Lung (tissue), 12 donors: ENCODE measurements around the gene ZNF839. TPM values are rescaled to one million over a fixed set of nuclear protein-coding genes. Genes with fewer than 3 reads are reported as not detected.

ENCODE experiments used
- ATAC-seq: fragments of 200-7000 bp; cut with Tn5 transposase; one replicate; pipeline ENCODE4 v1.9.1; 2020; ENCODE audit warnings: moderate number of reproducible peaks; ENCODE audit not compliant: insufficient read depth, low FRiP score
- DNase-seq, 3 donors: peaks; one replicate each; pipeline ENCODE4 v3.0.0-alpha.2; 2013 to 2017
- H3K27ac ChIP-seq, 2 donors: one replicate each; pipeline ENCODE4 v1.5.1; 2013; ENCODE audit warnings: mild to moderate bottlenecking in 2 of 2, moderate library complexity in 2 of 2, control low read depth in 1 of 2, inconsistent platforms in 1 of 2, low read depth in 1 of 2, low read length in 1 of 2
- H3K27me3 ChIP-seq, 3 donors: one replicate each; pipeline ENCODE4 v1.5.1; 2013; ENCODE audit warnings: low read length in 2 of 3; ENCODE audit not compliant: control insufficient read depth in 3 of 3, insufficient read depth in 3 of 3
- H3K36me3 ChIP-seq, 4 donors: one replicate each; pipeline ENCODE4 v1.5.1; 2013; ENCODE audit warnings: low read length in 4 of 4, mild to moderate bottlenecking in 1 of 4, moderate library complexity in 1 of 4; ENCODE audit not compliant: control insufficient read depth in 4 of 4, insufficient read depth in 4 of 4
- H3K4me1 ChIP-seq, 5 donors: one replicate each; pipeline ENCODE4 v1.5.1; 2013; ENCODE audit warnings: low read length in 5 of 5, mild to moderate bottlenecking in 2 of 5, moderate library complexity in 1 of 5; ENCODE audit not compliant: control insufficient read depth in 5 of 5, insufficient read depth in 5 of 5
- H3K4me3 ChIP-seq: one replicate; pipeline ENCODE4 v1.5.1; 2013; ENCODE audit warnings: mild to moderate bottlenecking, control low read depth, moderate library complexity
- H3K9ac ChIP-seq, 2 donors: one replicate each; pipeline ENCODE4 v1.5.1; 2013; ENCODE audit warnings: low read length in 2 of 2, control low read depth in 1 of 2; ENCODE audit not compliant: insufficient read depth in 1 of 2
- H3K9me3 ChIP-seq, 4 donors: one replicate each; pipeline ENCODE4 v1.5.1; 2013; ENCODE audit warnings: low read length in 3 of 4, mild to moderate bottlenecking in 1 of 4, moderate library complexity in 1 of 4; ENCODE audit not compliant: control insufficient read depth in 4 of 4, insufficient read depth in 3 of 4
- CTCF ChIP-seq: IDR thresholded peaks from 2 replicates; pipeline ENCODE4 v1.5.1; 2012; ENCODE audit warnings: mild to moderate bottlenecking; ENCODE audit errors: control extremely low read depth, extremely low read depth
- WGBS, 2 donors: extraction: QIAGEN DNeasy Blood & Tissue Kit; methylation state at CpG; one replicate each; pipeline ENCODE4 v1.1.7; 2013; 5-methylcytosine and 5-hydroxymethylcytosine counted together
- polyA plus RNA-seq, 2 donors: library from polyadenylated mRNA; stranded (reverse); fragments of 200-250 nt; gene quantifications; one replicate each; pipeline ENCODE4 v1.2.1, GENCODE V29; 2013
- total RNA-seq, 2 donors: library from RNA; depleted of rRNA in 1 of 2; stranded (reverse); fragments of >200 nt in 1 of 2; gene quantifications; one replicate each; pipeline ENCODE4 v1.2.1, GENCODE V29; 2014 to 2021
- donor health status: control.
- donor health status: control.
- donor health status: Bipolar disorder and iron deficiency.
- donor health status: healthy.
- donor health status: DM: yes; HTN: yes; CAD: no.

The ZNF839 gene
- total and polyA plus RNA-seq, 4 donors = 6.1 to 14.2 (median 10.3) TPM

GRCh38 chr14:102333390-102333789 lies 13.8 kb downstream of the ZNF839 start:
- no peaks in the 10 kb centered on the region for H3K9me3 ChIP-seq
- H3K27ac ChIP-seq = no peak overlapping the region
- TF ChIP-seq CTCF = no peak
- no peak for ATAC-seq
- no peak overlapping the region for H3K4me3 ChIP-seq
- WGBS, 2 donors = 67 to 77% methylated on average over 7 of the region's 7 CpGs
- no peak overlapping the region for H3K9ac ChIP-seq
- DNase-seq = no peak
- no peaks in the 10 kb centered on the region for H3K27me3 ChIP-seq
- H3K4me1 ChIP-seq = peaks cover 0 to 2% (median 0%) of the 10 kb centered on the region in 5 donors
- H3K36me3 ChIP-seq = peaks cover 0 to 16% (median 5%) of the 10 kb centered on the region in 4 donors

- no peak overlapping the region for H3K4me3 ChIP-seq
- peaks cover 5 to 21% (median 9%) of the 10 kb centered on the region in 4 donors for H3K36me3 ChIP-seq
- 82 to 91% methylated on average over 13 of the region's 13 CpGs for WGBS, 2 donors
- no peak overlapping the region for H3K9ac ChIP-seq
- TF ChIP-seq CTCF = no peak
- H3K27ac ChIP-seq = no peak overlapping the region
- ATAC-seq = no peak
- H3K27me3 ChIP-seq = no peaks in the 10 kb centered on the region
- peaks cover 0 to 2% (median 0%) of the 10 kb centered on the region in 5 donors for H3K4me1 ChIP-seq
- H3K9me3 ChIP-seq = no peaks in the 10 kb centered on the region
- no peak for DNase-seq
These were observed 14.5 kb downstream of the ZNF839 start for GRCh38 chr14:102333795-102334705.

- no peak overlapping the region for H3K27ac ChIP-seq
- H3K4me1 ChIP-seq = peaks cover 0 to 2% (median 0%) of the 10 kb centered on the region in 5 donors
- ATAC-seq (no peak), DNase-seq (no peak)
- TF ChIP-seq CTCF = no peak
- no peak overlapping the region for H3K9ac ChIP-seq
- no peaks in the 10 kb centered on the region for H3K27me3 ChIP-seq
- peaks cover 7 to 21% (median 10%) of the 10 kb centered on the region in 4 donors for H3K36me3 ChIP-seq
- no peaks in the 10 kb centered on the region for H3K9me3 ChIP-seq
- 95 to 97% methylated on average over 7 of the region's 7 CpGs for WGBS, 2 donors
- no peak overlapping the region for H3K4me3 ChIP-seq
These were observed 15.6 kb downstream of the ZNF839 start for GRCh38 chr14:102335163-102335562.
